ENCODE results near the gene ZFAND2A. TPM values are rescaled to one million over a fixed set of nuclear protein-coding genes. Genes with fewer than 3 reads are reported as not detected.

Gene ZFAND2A
- polyA plus RNA-seq, 3 donors, result 30.6 to 126 (median 35.1) TPM

DNA sequence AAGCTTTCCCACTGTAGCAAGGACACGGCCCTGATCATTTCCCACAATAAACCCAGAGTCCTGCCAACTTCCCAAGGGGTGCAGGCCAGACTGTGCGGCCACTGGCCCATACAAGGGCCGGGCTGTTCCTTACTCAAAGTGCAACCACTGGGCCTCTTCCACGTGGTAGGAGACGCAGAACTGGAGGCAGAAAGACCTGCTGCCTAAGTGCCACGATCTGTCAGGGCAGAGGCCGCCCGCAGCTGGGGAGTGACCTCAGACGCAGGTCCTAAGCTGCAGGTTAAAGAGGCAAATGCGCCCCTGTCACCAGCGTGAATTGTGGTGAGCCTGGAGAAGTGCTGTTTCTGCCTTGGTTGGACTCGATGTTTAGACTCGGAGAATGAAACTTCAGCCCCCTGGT, 45.9 kb downstream of the ZFAND2A start:
- WGBS (ENCODE audit: insufficient coverage), result 99% methylated on average over 13 of the region's 13 CpGs
- no peak overlapping the region for H2AFZ ChIP-seq (ENCODE audit: insufficient read depth, low read depth, low read length, poor library complexity, severe bottlenecking)
- no peaks in the 10 kb centered on the region for H3K79me2 ChIP-seq (ENCODE audit: insufficient read depth, low read length)
- TF ChIP-seq, protein P1, sequence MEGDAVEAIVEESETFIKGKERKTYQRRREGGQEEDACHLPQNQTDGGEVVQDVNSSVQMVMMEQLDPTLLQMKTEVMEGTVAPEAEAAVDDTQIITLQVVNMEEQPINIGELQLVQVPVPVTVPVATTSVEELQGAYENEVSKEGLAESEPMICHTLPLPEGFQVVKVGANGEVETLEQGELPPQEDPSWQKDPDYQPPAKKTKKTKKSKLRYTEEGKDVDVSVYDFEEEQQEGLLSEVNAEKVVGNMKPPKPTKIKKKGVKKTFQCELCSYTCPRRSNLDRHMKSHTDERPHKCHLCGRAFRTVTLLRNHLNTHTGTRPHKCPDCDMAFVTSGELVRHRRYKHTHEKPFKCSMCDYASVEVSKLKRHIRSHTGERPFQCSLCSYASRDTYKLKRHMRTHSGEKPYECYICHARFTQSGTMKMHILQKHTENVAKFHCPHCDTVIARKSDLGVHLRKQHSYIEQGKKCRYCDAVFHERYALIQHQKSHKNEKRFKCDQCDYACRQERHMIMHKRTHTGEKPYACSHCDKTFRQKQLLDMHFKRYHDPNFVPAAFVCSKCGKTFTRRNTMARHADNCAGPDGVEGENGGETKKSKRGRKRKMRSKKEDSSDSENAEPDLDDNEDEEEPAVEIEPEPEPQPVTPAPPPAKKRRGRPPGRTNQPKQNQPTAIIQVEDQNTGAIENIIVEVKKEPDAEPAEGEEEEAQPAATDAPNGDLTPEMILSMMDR (IDR thresholded peaks at IDR 0.05), result no peak
- no peaks in the 10 kb centered on the region for H3K4me1 ChIP-seq (ENCODE audit: control insufficient read depth in 1 of 2, insufficient read depth in 2 of 2, low read length in 2 of 2)
- DNase-seq, result no peak
- Mint-ChIP-seq H3K9me3 (peaks cover 2 to 15% (median 11%) of the 10 kb centered on the region in 7 donors), H3K27ac (no peak overlapping the region), H3K36me3 (no peaks in the 10 kb centered on the region), H3K4me1 (no peaks in the 10 kb centered on the region), H3K4me3 (no peak overlapping the region), H3K27me3 (ENCODE audit: low read depth in 3 of 3) (peaks cover 0 to 3% (median 0%) of the 10 kb centered on the region in 3 donors)
- H3K9ac ChIP-seq (ENCODE audit: insufficient read depth, low read length, poor library complexity, severe bottlenecking), result no peak overlapping the region
- intact Hi-C loops (cut with micrococcal nuclease), result no loop called here
- no peaks in the 10 kb centered on the region for H3K27me3 ChIP-seq (ENCODE audit: control insufficient read depth in 2 of 2, insufficient read depth in 2 of 2, low read length in 2 of 2)
- no peak overlapping the region for H3K4me3 ChIP-seq (replicated peaks in 1 of 3; ENCODE audit: low read depth in 2 of 3, low read length in 3 of 3)
- no peak overlapping the region for H3K27ac ChIP-seq (ENCODE audit: low read depth in 1 of 2, low read length in 2 of 2)
- H4K20me1 ChIP-seq (ENCODE audit: insufficient read depth, low read length), result no peaks in the 10 kb centered on the region
- no peaks in the 10 kb centered on the region for H3K9me3 ChIP-seq (replicated peaks in 1 of 2; ENCODE audit: control insufficient read depth in 1 of 2, insufficient read depth in 1 of 2, low read length in 2 of 2)
- H3K36me3 ChIP-seq (replicated peaks in 1 of 2; ENCODE audit: control insufficient read depth in 1 of 2, insufficient read depth in 2 of 2, low read length in 2 of 2), result no peaks in the 10 kb centered on the region
- H3K4me2 ChIP-seq (replicated peaks; ENCODE audit: extremely low read depth, low read length, poor library complexity, severe bottlenecking), result no peak overlapping the region

DNA sequence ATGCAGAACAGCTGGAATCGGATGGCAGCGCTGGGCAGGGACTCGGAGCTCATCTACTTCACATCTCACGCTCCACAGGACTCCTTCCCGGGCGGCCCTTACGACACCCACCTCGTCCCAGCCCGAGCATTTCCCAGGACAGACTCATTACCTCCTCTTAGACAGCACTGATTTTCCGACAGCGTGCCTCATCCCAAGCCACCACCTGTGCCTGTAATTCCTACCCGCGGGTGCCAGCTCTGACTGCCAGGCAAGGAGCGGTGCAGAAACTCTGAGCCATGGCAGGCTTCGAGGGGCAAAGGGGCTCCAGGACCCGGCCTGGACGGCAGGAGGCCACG, 46.5 kb downstream of the ZFAND2A start:
- no peaks in the 10 kb centered on the region for H4K20me1 ChIP-seq (ENCODE audit: insufficient read depth, low read length)
- H2AFZ ChIP-seq (ENCODE audit: insufficient read depth, low read depth, low read length, poor library complexity, severe bottlenecking), result no peak overlapping the region
- H3K4me1 Mint-ChIP-seq, result no peaks in the 10 kb centered on the region
- no peaks in the 10 kb centered on the region for H3K79me2 ChIP-seq (ENCODE audit: insufficient read depth, low read length)
- H3K36me3 ChIP-seq (replicated peaks in 1 of 2; ENCODE audit: control insufficient read depth in 1 of 2, insufficient read depth in 2 of 2, low read length in 2 of 2), result no peaks in the 10 kb centered on the region
- no peak overlapping the region for H3K4me3 Mint-ChIP-seq
- no peaks in the 10 kb centered on the region for H3K36me3 Mint-ChIP-seq
- no peak overlapping the region for H3K9ac ChIP-seq (ENCODE audit: insufficient read depth, low read length, poor library complexity, severe bottlenecking)
- intact Hi-C loops (cut with micrococcal nuclease), result no loop called here
- H3K4me3 ChIP-seq (replicated peaks in 1 of 3; ENCODE audit: low read depth in 2 of 3, low read length in 3 of 3), result no peak overlapping the region
- H3K4me1 ChIP-seq (ENCODE audit: control insufficient read depth in 1 of 2, insufficient read depth in 2 of 2, low read length in 2 of 2), result no peaks in the 10 kb centered on the region
- 96% methylated on average over 18 of the region's 18 CpGs for WGBS (ENCODE audit: insufficient coverage)
- no peak for DNase-seq
- H3K27ac ChIP-seq (ENCODE audit: low read depth in 1 of 2, low read length in 2 of 2), result no peak overlapping the region
- H3K4me2 ChIP-seq (replicated peaks; ENCODE audit: extremely low read depth, low read length, poor library complexity, severe bottlenecking), result no peak overlapping the region
- H3K27me3 ChIP-seq (ENCODE audit: control insufficient read depth in 2 of 2, insufficient read depth in 2 of 2, low read length in 2 of 2), result no peaks in the 10 kb centered on the region
- H3K9me3 ChIP-seq (replicated peaks in 1 of 2; ENCODE audit: control insufficient read depth in 1 of 2, insufficient read depth in 1 of 2, low read length in 2 of 2), result no peaks in the 10 kb centered on the region
- peaks cover 2 to 15% (median 11%) of the 10 kb centered on the region in 7 donors for H3K9me3 Mint-ChIP-seq
- H3K27ac Mint-ChIP-seq, result no peak overlapping the region
- TF ChIP-seq, protein P1 (IDR thresholded peaks at IDR 0.05), result no peak
- H3K27me3 Mint-ChIP-seq (ENCODE audit: low read depth in 3 of 3), result peaks cover 0 to 4% (median 3%) of the 10 kb centered on the region in 3 donors
